Measurements from ENCODE around the gene PAPPA2. TPM values are rescaled to one million over a fixed set of nuclear protein-coding genes. Genes with fewer than 3 reads are reported as not detected.

The PAPPA2 gene
- total RNA-seq, 1 experiment from 2014 or later, result not detected

DNA sequence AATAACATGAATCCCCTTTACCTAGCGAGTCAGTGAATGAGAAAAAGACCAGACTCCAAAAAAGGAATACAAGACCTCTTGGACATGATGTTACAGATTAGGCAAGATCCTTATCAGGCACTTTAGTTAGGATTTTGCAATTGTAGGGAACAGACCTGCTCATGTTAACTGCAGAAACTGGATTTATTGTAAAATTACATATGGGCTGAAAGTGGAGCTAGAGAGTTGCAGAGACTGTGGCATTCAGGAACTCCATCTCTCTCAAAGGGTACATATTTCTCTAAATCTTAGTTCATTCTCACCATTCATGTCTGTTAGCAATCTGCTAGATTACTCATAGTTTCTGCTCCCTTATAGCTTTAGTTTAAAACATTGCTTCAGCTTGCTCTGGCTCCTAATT is 142.2 kb downstream of the PAPPA2 start:
- Histone ChIP-seq H3K9me2 (replicated peaks; ENCODE audit: insufficient read depth, low read length) (no peaks in the 10 kb centered on the region), H3K27me3 (ENCODE audit: low read length) (no peaks in the 10 kb centered on the region), H3K36me3 (ENCODE audit: insufficient read depth, low read length) (no peaks in the 10 kb centered on the region), H3K9me3 (ENCODE audit: low read length) (no peaks in the 10 kb centered on the region), H2AFZ (ENCODE audit: low read length) (no peak overlapping the region), H3K4me2 (ENCODE audit: low read depth, low read length, poor library complexity, severe bottlenecking) (no peak overlapping the region), H3K9ac (ENCODE audit: low read length) (no peak overlapping the region), H3K4me1 (ENCODE audit: low read length) (no peaks in the 10 kb centered on the region), H3K27ac (ENCODE audit: low read length) (no peak overlapping the region), H3K79me2 (ENCODE audit: low read length) (no peaks in the 10 kb centered on the region), H3K4me3 (ENCODE audit: low read length) (no peak overlapping the region), H4K20me1 (ENCODE audit: insufficient read depth, low read depth, low read length) (no peaks in the 10 kb centered on the region)
- DNase-seq, result no peak

DNA sequence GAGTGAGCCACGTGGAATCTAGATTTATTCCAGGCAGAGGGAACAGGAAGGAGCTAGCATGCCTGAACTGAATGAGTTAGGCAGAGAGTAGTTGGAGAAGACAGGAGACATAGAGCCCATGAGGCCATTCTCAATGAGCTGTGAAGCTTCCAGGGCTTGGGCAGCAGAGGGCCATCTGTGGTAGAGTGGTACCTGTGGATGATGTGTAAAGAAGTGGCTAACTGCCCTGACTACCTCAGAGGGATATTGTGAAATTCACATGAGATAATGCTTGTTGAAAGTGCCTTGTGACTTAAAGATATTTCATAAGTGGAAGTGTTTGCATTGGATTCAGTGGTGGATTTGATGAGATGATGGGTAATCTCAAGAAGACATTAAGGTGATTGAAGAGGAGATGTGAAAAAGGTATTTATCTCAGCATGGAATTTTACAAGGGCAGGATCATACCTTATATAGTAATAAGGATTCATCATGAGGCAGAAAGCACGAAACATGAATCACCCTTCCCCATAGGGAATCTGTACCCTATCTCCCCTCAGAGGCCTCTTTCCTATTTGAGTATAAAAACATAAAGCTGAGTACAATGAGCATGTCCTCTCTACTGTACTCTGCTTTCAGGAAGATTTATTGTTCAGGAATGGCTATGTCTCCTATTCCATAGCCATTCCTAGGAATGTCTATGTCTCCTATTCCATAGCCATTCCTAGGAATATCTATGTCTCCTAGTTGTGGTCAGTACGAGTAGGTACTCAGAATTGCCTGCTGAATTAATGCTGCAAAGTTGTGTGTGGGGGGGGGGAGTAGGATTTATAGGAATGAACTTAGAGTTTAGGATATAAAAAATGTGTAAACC is 146.8 kb downstream of the PAPPA2 start:
- no peak overlapping the region for H3K9ac ChIP-seq (ENCODE audit: low read length)
- H3K79me2 ChIP-seq (ENCODE audit: low read length), result no peaks in the 10 kb centered on the region
- no peak overlapping the region for H3K4me2 ChIP-seq (ENCODE audit: low read depth, low read length, poor library complexity, severe bottlenecking)
- no peak for DNase-seq
- H3K9me3 ChIP-seq (ENCODE audit: low read length), result no peaks in the 10 kb centered on the region
- no peaks in the 10 kb centered on the region for H3K27me3 ChIP-seq (ENCODE audit: low read length)
- no peaks in the 10 kb centered on the region for H3K9me2 ChIP-seq (replicated peaks; ENCODE audit: insufficient read depth, low read length)
- no peaks in the 10 kb centered on the region for H3K36me3 ChIP-seq (ENCODE audit: insufficient read depth, low read length)
- H3K4me3 ChIP-seq (ENCODE audit: low read length), result no peak overlapping the region
- no peaks in the 10 kb centered on the region for H4K20me1 ChIP-seq (ENCODE audit: insufficient read depth, low read depth, low read length)
- H3K27ac ChIP-seq (ENCODE audit: low read length), result no peak overlapping the region
- H2AFZ ChIP-seq (ENCODE audit: low read length), result no peak overlapping the region
- H3K4me1 ChIP-seq (ENCODE audit: low read length), result no peaks in the 10 kb centered on the region

GRCh38 chr1:176612791-176613190 is 149.8 kb downstream of the PAPPA2 start:
- no peaks in the 10 kb centered on the region for H3K27me3 ChIP-seq (ENCODE audit: low read length)
- no peaks in the 10 kb centered on the region for H3K4me1 ChIP-seq (ENCODE audit: low read length)

GRCh38 chr1:176617881-176618280 is 154.9 kb downstream of the PAPPA2 start:
- Histone ChIP-seq H3K9me2 (replicated peaks; ENCODE audit: insufficient read depth, low read length) (no peaks in the 10 kb centered on the region), H3K9me3 (ENCODE audit: low read length) (no peaks in the 10 kb centered on the region), H3K27ac (ENCODE audit: low read length) (no peak overlapping the region), H3K4me2 (ENCODE audit: low read depth, low read length, poor library complexity, severe bottlenecking) (no peak overlapping the region), H3K9ac (ENCODE audit: low read length) (no peak overlapping the region), H2AFZ (ENCODE audit: low read length) (no peak overlapping the region), H3K4me1 (ENCODE audit: low read length) (no peaks in the 10 kb centered on the region), H4K20me1 (ENCODE audit: insufficient read depth, low read depth, low read length) (no peaks in the 10 kb centered on the region), H3K27me3 (ENCODE audit: low read length) (no peaks in the 10 kb centered on the region), H3K79me2 (ENCODE audit: low read length) (no peaks in the 10 kb centered on the region), H3K36me3 (ENCODE audit: insufficient read depth, low read length) (no peaks in the 10 kb centered on the region), H3K4me3 (ENCODE audit: low read length) (no peak overlapping the region)
- no peak for DNase-seq

More at GRCh38 chr1:176612791-176613190, 149.8 kb downstream of the PAPPA2 start:
- no peaks in the 10 kb centered on the region for H3K9me2 ChIP-seq (replicated peaks; ENCODE audit: insufficient read depth, low read length)
- no peak overlapping the region for H3K27ac ChIP-seq (ENCODE audit: low read length)
- H3K4me2 ChIP-seq (ENCODE audit: low read depth, low read length, poor library complexity, severe bottlenecking), result no peak overlapping the region
- no peaks in the 10 kb centered on the region for H3K36me3 ChIP-seq (ENCODE audit: insufficient read depth, low read length)
- H2AFZ ChIP-seq (ENCODE audit: low read length), result no peak overlapping the region
- DNase-seq, result no peak
- H3K9me3 ChIP-seq (ENCODE audit: low read length), result no peaks in the 10 kb centered on the region
- no peak overlapping the region for H3K9ac ChIP-seq (ENCODE audit: low read length)
- no peak overlapping the region for H3K4me3 ChIP-seq (ENCODE audit: low read length)
- no peaks in the 10 kb centered on the region for H4K20me1 ChIP-seq (ENCODE audit: insufficient read depth, low read depth, low read length)
- H3K79me2 ChIP-seq (ENCODE audit: low read length), result no peaks in the 10 kb centered on the region

DNA sequence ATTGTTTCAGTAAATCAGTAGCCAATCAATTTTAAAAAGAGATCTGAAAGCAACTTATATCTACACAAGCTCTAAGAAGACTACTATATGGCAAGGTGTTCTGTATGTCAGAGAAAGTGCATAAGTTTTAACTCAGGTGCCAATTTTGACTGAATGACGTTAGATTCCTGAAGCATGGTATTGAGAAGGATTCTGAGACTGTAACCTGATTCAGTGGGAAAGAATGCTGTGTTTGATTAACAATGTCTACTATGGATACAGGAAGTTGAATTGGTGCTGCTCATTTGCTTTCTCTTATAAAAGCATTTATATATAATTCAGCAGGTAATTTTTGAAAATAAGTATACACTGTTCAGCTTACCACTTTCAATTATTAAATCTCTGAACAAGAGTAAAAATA is 156.3 kb downstream of the PAPPA2 start:
- Histone ChIP-seq H3K36me3 (ENCODE audit: insufficient read depth, low read length) (no peaks in the 10 kb centered on the region), H3K9me2 (replicated peaks; ENCODE audit: insufficient read depth, low read length) (no peaks in the 10 kb centered on the region), H3K4me2 (ENCODE audit: low read depth, low read length, poor library complexity, severe bottlenecking) (no peak overlapping the region), H2AFZ (ENCODE audit: low read length) (no peak overlapping the region), H3K27ac (ENCODE audit: low read length) (no peak overlapping the region), H3K9ac (ENCODE audit: low read length) (no peak overlapping the region), H3K4me1 (ENCODE audit: low read length) (no peaks in the 10 kb centered on the region), H3K4me3 (ENCODE audit: low read length) (no peak overlapping the region), H3K27me3 (ENCODE audit: low read length) (no peaks in the 10 kb centered on the region), H4K20me1 (ENCODE audit: insufficient read depth, low read depth, low read length) (no peaks in the 10 kb centered on the region), H3K9me3 (ENCODE audit: low read length) (no peaks in the 10 kb centered on the region), H3K79me2 (ENCODE audit: low read length) (no peaks in the 10 kb centered on the region)
- no peak for DNase-seq

GRCh38 chr1:176625365-176625764 is 162.4 kb downstream of the PAPPA2 start:
- no peak for DNase-seq
- Histone ChIP-seq H3K9ac (ENCODE audit: low read length) (no peak overlapping the region), H4K20me1 (ENCODE audit: insufficient read depth, low read depth, low read length) (no peaks in the 10 kb centered on the region), H3K4me3 (ENCODE audit: low read length) (no peak overlapping the region), H3K27ac (ENCODE audit: low read length) (no peak overlapping the region), H3K27me3 (ENCODE audit: low read length) (no peaks in the 10 kb centered on the region), H3K79me2 (ENCODE audit: low read length) (no peaks in the 10 kb centered on the region), H3K9me3 (ENCODE audit: low read length) (no peaks in the 10 kb centered on the region), H3K4me1 (ENCODE audit: low read length) (no peaks in the 10 kb centered on the region), H3K9me2 (replicated peaks; ENCODE audit: insufficient read depth, low read length) (no peaks in the 10 kb centered on the region), H3K36me3 (ENCODE audit: insufficient read depth, low read length) (no peaks in the 10 kb centered on the region), H3K4me2 (ENCODE audit: low read depth, low read length, poor library complexity, severe bottlenecking) (no peak overlapping the region), H2AFZ (ENCODE audit: low read length) (no peak overlapping the region)

DNA sequence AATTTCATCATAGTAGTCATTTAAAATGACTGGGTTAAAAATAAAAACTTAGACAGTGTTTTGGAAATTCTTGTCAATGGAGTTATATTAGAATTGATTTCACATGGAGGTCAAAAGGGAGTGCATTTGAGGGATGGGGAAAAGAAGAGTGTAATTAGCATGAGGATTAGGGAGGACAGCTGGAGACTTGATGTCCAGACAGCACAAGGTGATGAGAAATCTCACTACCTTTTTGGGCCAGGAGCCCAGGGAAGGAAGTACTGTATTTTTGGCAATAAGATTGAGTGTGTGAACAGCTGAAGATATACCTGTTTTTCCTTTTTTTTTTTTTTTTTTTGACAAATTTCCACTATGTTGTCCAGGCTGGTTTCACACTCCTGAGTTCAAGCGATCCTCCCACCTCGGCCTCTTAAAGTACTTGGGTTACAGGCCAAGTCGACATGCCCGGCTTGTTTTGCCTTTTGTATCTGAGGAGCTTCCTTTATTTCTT is 163.6 kb downstream of the PAPPA2 start:
- no peaks in the 10 kb centered on the region for H3K36me3 ChIP-seq (ENCODE audit: insufficient read depth, low read length)
- DNase-seq, result no peak

DNA sequence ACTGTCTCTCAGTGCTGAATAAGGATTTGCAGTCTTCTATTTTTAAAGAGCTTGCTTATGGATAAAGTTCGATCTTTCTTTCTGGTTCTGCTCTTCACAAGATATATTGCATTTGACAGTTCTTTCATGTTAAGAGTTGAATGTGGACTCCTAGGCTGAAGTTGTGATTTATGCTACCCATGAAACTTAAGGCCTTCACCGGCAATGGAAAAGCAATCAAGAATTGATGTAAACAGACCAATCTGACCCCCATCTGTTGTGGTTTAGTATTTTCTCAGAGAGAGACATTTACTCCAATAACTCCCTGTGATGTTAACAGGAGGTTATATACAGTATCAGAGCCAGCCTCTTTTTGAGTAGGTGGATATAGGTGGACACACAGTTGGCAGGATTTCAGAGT is 165.8 kb downstream of the PAPPA2 start:
- no peaks in the 10 kb centered on the region; the same call in 1 of the 2 replicates for H3K9me2 ChIP-seq (replicated peaks; ENCODE audit: insufficient read depth, low read length)
- H3K27ac ChIP-seq (ENCODE audit: low read length), result no peak overlapping the region
- H4K20me1 ChIP-seq (ENCODE audit: insufficient read depth, low read depth, low read length), result no peaks in the 10 kb centered on the region
- H3K79me2 ChIP-seq (ENCODE audit: low read length), result no peaks in the 10 kb centered on the region
- no peak overlapping the region for H3K9ac ChIP-seq (ENCODE audit: low read length)
- H2AFZ ChIP-seq (ENCODE audit: low read length), result no peak overlapping the region
- H3K36me3 ChIP-seq (ENCODE audit: insufficient read depth, low read length), result no peaks in the 10 kb centered on the region
- no peak overlapping the region for H3K4me3 ChIP-seq (ENCODE audit: low read length)
- DNase-seq, result no peak
- no peak overlapping the region for H3K4me2 ChIP-seq (ENCODE audit: low read depth, low read length, poor library complexity, severe bottlenecking)
- H3K9me3 ChIP-seq (ENCODE audit: low read length), result no peaks in the 10 kb centered on the region
- no peaks in the 10 kb centered on the region for H3K4me1 ChIP-seq (ENCODE audit: low read length)
- no peaks in the 10 kb centered on the region for H3K27me3 ChIP-seq (ENCODE audit: low read length)

More for the DNA sequence above, 163.6 kb downstream of the PAPPA2 start:
- Histone ChIP-seq H3K79me2 (ENCODE audit: low read length) (no peaks in the 10 kb centered on the region), H3K4me1 (ENCODE audit: low read length) (no peaks in the 10 kb centered on the region), H3K27me3 (ENCODE audit: low read length) (no peaks in the 10 kb centered on the region), H3K9ac (ENCODE audit: low read length) (no peak overlapping the region), H2AFZ (ENCODE audit: low read length) (no peak overlapping the region), H3K4me2 (ENCODE audit: low read depth, low read length, poor library complexity, severe bottlenecking) (no peak overlapping the region), H3K9me3 (ENCODE audit: low read length) (no peaks in the 10 kb centered on the region), H3K27ac (ENCODE audit: low read length) (no peak overlapping the region), H3K9me2 (replicated peaks; ENCODE audit: insufficient read depth, low read length) (no peaks in the 10 kb centered on the region), H4K20me1 (ENCODE audit: insufficient read depth, low read depth, low read length) (no peaks in the 10 kb centered on the region), H3K4me3 (ENCODE audit: low read length) (no peak overlapping the region)
